Trophoblast cell (in vitro differentiated cells and primary cell): ENCODE results near the gene GALNS.

Source experiments
- DNase-seq, 2 donors: peaks; one replicate each; pipeline ENCODE4 v3.0.0-alpha.2; 2016
- H2AFZ ChIP-seq: 2 replicates; pipeline ENCODE4 v1.6.1; 2013; ENCODE audit warnings: low read length, moderate library complexity, mild to moderate bottlenecking; ENCODE audit not compliant: insufficient read depth, poor library complexity
- H2AK5ac ChIP-seq: 2 replicates; pipeline ENCODE4 v1.6.1; 2013; ENCODE audit warnings: mild to moderate bottlenecking, low read length
- H2BK120ac ChIP-seq: 2 replicates; pipeline ENCODE4 v1.6.1; 2013; ENCODE audit warnings: low read length, mild to moderate bottlenecking, moderate library complexity; ENCODE audit not compliant: insufficient read depth, poor library complexity
- H2BK12ac ChIP-seq: 2 replicates; pipeline ENCODE4 v1.6.1; 2013; ENCODE audit warnings: mild to moderate bottlenecking, low read length, moderate library complexity
- H2BK5ac ChIP-seq: 2 replicates; pipeline ENCODE4 v1.6.1; 2013; ENCODE audit warnings: low read length, low read depth, moderate library complexity, mild to moderate bottlenecking; ENCODE audit not compliant: poor library complexity
- H3K14ac ChIP-seq: 2 replicates; pipeline ENCODE4 v1.6.1; 2013; ENCODE audit warnings: mild to moderate bottlenecking, low read length
- H3K18ac ChIP-seq: 2 replicates; pipeline ENCODE4 v1.6.1; 2013; ENCODE audit warnings: mild to moderate bottlenecking, low read length
- H3K23ac ChIP-seq: 2 replicates; pipeline ENCODE4 v1.6.1; 2013; ENCODE audit warnings: low read length
- H3K27ac ChIP-seq: 2 replicates; pipeline ENCODE4 v1.5.1; 2013; ENCODE audit warnings: low read depth, mild to moderate bottlenecking, inconsistent platforms, low read length, moderate library complexity
- H3K27me3 ChIP-seq: 2 replicates; pipeline ENCODE4 v1.6.1; 2013; ENCODE audit warnings: inconsistent platforms, mild to moderate bottlenecking, low read length, moderate library complexity; ENCODE audit not compliant: insufficient read depth
- H3K36me3 ChIP-seq, 2 experiments: 1 replicate in 1 of 2; 2 replicates in 1 of 2; pipeline ENCODE4 v1.6.1; 2013; ENCODE audit warnings: low read length in 2 of 2, mild to moderate bottlenecking in 2 of 2, moderate library complexity in 1 of 2; ENCODE audit not compliant: insufficient read depth in 2 of 2, control insufficient read depth in 1 of 2
- H3K4ac ChIP-seq: 2 replicates; pipeline ENCODE4 v1.6.1; 2013; ENCODE audit warnings: low read depth, mild to moderate bottlenecking, low read length, moderate library complexity
- H3K4me1 ChIP-seq, 2 experiments: 1 replicate in 1 of 2; 2 replicates in 1 of 2; pipeline ENCODE4 v1.6.1; 2013; ENCODE audit warnings: low read length in 2 of 2, mild to moderate bottlenecking in 2 of 2, moderate library complexity in 1 of 2; ENCODE audit not compliant: insufficient read depth in 2 of 2, control insufficient read depth in 1 of 2
- H3K4me2 ChIP-seq: 2 replicates; pipeline ENCODE4 v1.6.1; 2013; ENCODE audit warnings: inconsistent platforms, mild to moderate bottlenecking, low read length, moderate library complexity
- H3K4me3 ChIP-seq: 2 replicates; pipeline ENCODE4 v1.5.1; 2013; ENCODE audit warnings: mild to moderate bottlenecking, low read depth, low read length, inconsistent platforms
- H3K79me1 ChIP-seq: one replicate; pipeline ENCODE4 v1.6.1; 2013; ENCODE audit warnings: low read length
- H3K79me2 ChIP-seq: 2 replicates; pipeline ENCODE4 v1.6.1; 2013; ENCODE audit warnings: low read length, mild to moderate bottlenecking; ENCODE audit not compliant: control insufficient read depth, insufficient read depth, poor library complexity
- H3K9ac ChIP-seq: 2 replicates; pipeline ENCODE4 v1.6.1; 2013; ENCODE audit warnings: mild to moderate bottlenecking, low read length
- H3K9me3 ChIP-seq: 2 replicates; pipeline ENCODE4 v1.6.1; 2013; ENCODE audit warnings: low read depth, mild to moderate bottlenecking, control low read depth, inconsistent platforms, low read length; ENCODE audit not compliant: insufficient read depth
- H4K12ac ChIP-seq: 2 replicates; pipeline ENCODE4 v1.6.1; 2013; ENCODE audit warnings: low read depth, mild to moderate bottlenecking, low read length, moderate library complexity
- H4K8ac ChIP-seq: 2 replicates; pipeline ENCODE4 v1.6.1; 2013; ENCODE audit warnings: low read depth, mild to moderate bottlenecking, low read length, moderate library complexity
- H4K91ac ChIP-seq: one replicate; pipeline ENCODE4 v1.6.1; 2013; ENCODE audit warnings: low read depth, mild to moderate bottlenecking, low read length, moderate library complexity
- WGBS: extraction: QIAGEN DNeasy Blood & Tissue Kit; methylation state at CpG from one replicate; pipeline ENCODE4 v1.1.7; 2013; ENCODE audit warnings: missing lambda C conversion rate; ENCODE audit not compliant: insufficient read length, insufficient coverage; ENCODE audit errors: extremely low coverage; 5-methylcytosine and 5-hydroxymethylcytosine counted together

The GALNS gene

GRCh38 chr16:88818575-88818874 lies 38.2 kb downstream of the GALNS start:
- no peak for DNase-seq
- Histone ChIP-seq H3K4me1 (no peaks in the 10 kb centered on the region), H3K23ac (no peak overlapping the region), H4K8ac (no peak overlapping the region), H3K9ac (no peak overlapping the region), H3K9me3 (no peaks in the 10 kb centered on the region), H3K79me2 (no peaks in the 10 kb centered on the region), H3K14ac (no peak overlapping the region), H4K12ac (no peak overlapping the region), H3K79me1 (no peaks in the 10 kb centered on the region), H2BK120ac (no peak overlapping the region), H3K27ac (no peak overlapping the region), H3K18ac (no peak overlapping the region), H4K91ac (no peak overlapping the region), H2AK5ac (no peak overlapping the region), H3K4ac (no peak overlapping the region), H3K27me3 (no peaks in the 10 kb centered on the region), H3K36me3 (peaks cover 24 to 26% of the 10 kb centered on the region in 2 experiments), H3K4me3 (peak overlapping the region; percentile 33), H3K4me2 (no peak overlapping the region), H2BK5ac (no peak overlapping the region), H2BK12ac (no peak overlapping the region), H2AFZ (no peak overlapping the region)
- no CpG with 5 or more reads among the region's 18 CpGs for WGBS

- H3K23ac ChIP-seq = no peak overlapping the region
- H2BK120ac ChIP-seq = no peak overlapping the region
- H2AFZ ChIP-seq = no peak overlapping the region
- no peak overlapping the region for H3K18ac ChIP-seq
- no peak overlapping the region for H3K4ac ChIP-seq
- no peak overlapping the region for H2BK5ac ChIP-seq
- H3K4me3 ChIP-seq = no peak overlapping the region
- no peaks in the 10 kb centered on the region for H3K79me1 ChIP-seq
- no peaks in the 10 kb centered on the region for H3K27me3 ChIP-seq
- H4K91ac ChIP-seq = no peak overlapping the region
- no peak overlapping the region for H3K9ac ChIP-seq
- H4K12ac ChIP-seq = no peak overlapping the region
- H3K4me1 ChIP-seq = no peaks in the 10 kb centered on the region
- no peak overlapping the region for H3K27ac ChIP-seq
- peaks cover 24 to 26% of the 10 kb centered on the region in 2 experiments for H3K36me3 ChIP-seq
- peak in 1 of 2 donors; percentile 4 for DNase-seq
- H3K14ac ChIP-seq = no peak overlapping the region
- WGBS = no CpG with 5 or more reads among the region's 40 CpGs
- H2AK5ac ChIP-seq = no peak overlapping the region
- no peaks in the 10 kb centered on the region for H3K79me2 ChIP-seq
- no peak overlapping the region for H4K8ac ChIP-seq
- no peak overlapping the region for H3K4me2 ChIP-seq
- no peaks in the 10 kb centered on the region for H3K9me3 ChIP-seq
- H2BK12ac ChIP-seq = no peak overlapping the region
These were observed 38.8 kb downstream of the GALNS start for GRCh38 chr16:88817785-88818574.

GRCh38 chr16:88816736-88817535 lies 39.8 kb downstream of the GALNS start:
- Histone ChIP-seq H3K4me1 (peaks cover 0 to 5% of the 10 kb centered on the region in 2 experiments), H3K79me2 (peaks cover 3% of the 10 kb centered on the region), H3K18ac (no peak overlapping the region), H3K79me1 (peaks cover 6% of the 10 kb centered on the region), H3K27ac (no peak overlapping the region), H3K4ac (no peak overlapping the region), H2BK5ac (no peak overlapping the region), H3K9ac (no peak overlapping the region), H4K8ac (no peak overlapping the region), H3K4me3 (no peak overlapping the region), H4K12ac (no peak overlapping the region), H2AK5ac (no peak overlapping the region), H3K9me3 (peaks cover 2% of the 10 kb centered on the region), H2BK120ac (no peak overlapping the region), H3K27me3 (no peaks in the 10 kb centered on the region), H2BK12ac (no peak overlapping the region), H3K4me2 (no peak overlapping the region), H3K36me3 (peaks cover 13 to 16% of the 10 kb centered on the region in 2 experiments), H2AFZ (no peak overlapping the region), H4K91ac (no peak overlapping the region), H3K23ac (no peak overlapping the region), H3K14ac (no peak overlapping the region)
- no peak for DNase-seq
- no CpG with 5 or more reads among the region's 41 CpGs for WGBS

GRCh38 chr16:88815901-88816589 lies 40.7 kb downstream of the GALNS start:
- no peak overlapping the region for H2AK5ac ChIP-seq
- no peak overlapping the region for H3K14ac ChIP-seq
- H2AFZ ChIP-seq = no peak overlapping the region
- no peaks in the 10 kb centered on the region for H3K27me3 ChIP-seq
- H3K79me1 ChIP-seq = peaks cover 13% of the 10 kb centered on the region
- H3K4me1 ChIP-seq = peaks cover 1 to 9% of the 10 kb centered on the region in 2 experiments
- no peak overlapping the region for H3K27ac ChIP-seq
- no peak overlapping the region for H2BK120ac ChIP-seq
- DNase-seq = peak in 1 of 2 donors; percentile 33
- no peak overlapping the region for H4K8ac ChIP-seq
- H3K79me2 ChIP-seq = peaks cover 8% of the 10 kb centered on the region
- no peak overlapping the region for H2BK12ac ChIP-seq
- H3K18ac ChIP-seq = no peak overlapping the region
- H2BK5ac ChIP-seq = no peak overlapping the region
- H3K4me2 ChIP-seq = no peak overlapping the region
- no peak overlapping the region for H3K23ac ChIP-seq
- no CpG with 5 or more reads among the region's 19 CpGs for WGBS
- H4K12ac ChIP-seq = no peak overlapping the region
- H3K36me3 ChIP-seq = peaks cover 7 to 8% of the 10 kb centered on the region in 2 experiments
- no peak overlapping the region for H3K9ac ChIP-seq
- H3K4me3 ChIP-seq = no peak overlapping the region
- H4K91ac ChIP-seq = no peak overlapping the region
- peaks cover 2% of the 10 kb centered on the region for H3K9me3 ChIP-seq
- H3K4ac ChIP-seq = no peak overlapping the region
